ENCODE measurements around the gene ARHGEF7.

- TF ChIP-seq GATA2 (IDR thresholded peaks at IDR 0.05; ENCODE audit: low read depth, low read length) = no peak
- TF ChIP-seq GATA3 (IDR thresholded peaks at IDR 0.05; ENCODE audit: low read depth, low read length) = no peak
Measured at GRCh38 chr13:111210091-111210490, 95.0 kb downstream of the ARHGEF7 start.

Measured in SH-SY5Y (cell line).